GM19328 (cell line): ENCODE data around the gene ZW10.
"Not testable (repeated sequence)": the region's sequence is repeated elsewhere in the genome, so short reads cannot be mapped to it uniquely, and the experiment has no call there.

Source experiments
- ATAC-seq: cut with Tn5 transposase; IDR thresholded peaks from one replicate; pipeline ENCODE4 v1.9.1; 2021; ENCODE audit warnings: mild to moderate bottlenecking, moderate library complexity; ENCODE audit not compliant: unreplicated experiment

Gene ZW10

GRCh38 chr11:113764527-113765219 is 8.8 kb downstream of the ZW10 start:
- no peak for ATAC-seq

GRCh38 chr11:113763040-113763439 is 10.5 kb downstream of the ZW10 start:
- not testable (repeated sequence) for ATAC-seq

GRCh38 chr11:113760241-113760640 is 13.3 kb downstream of the ZW10 start:
- no peak for ATAC-seq

GRCh38 chr11:113752932-113753331 is 20.6 kb downstream of the ZW10 start:
- no peak for ATAC-seq

GRCh38 chr11:113736323-113736722 is 37.2 kb downstream of the ZW10 start:
- no peak for ATAC-seq

GRCh38 chr11:113732092-113732491 is 41.4 kb downstream of the ZW10 start:
- no peak for ATAC-seq

GRCh38 chr11:113730887-113731726 is 42.4 kb downstream of the ZW10 start:
- no peak for ATAC-seq

GRCh38 chr11:113729456-113729855 is 44.0 kb downstream of the ZW10 start:
- no peak for ATAC-seq

GRCh38 chr11:113728814-113729213 is 44.7 kb downstream of the ZW10 start:
- ATAC-seq: no peak

GRCh38 chr11:113725913-113726312 is 47.6 kb downstream of the ZW10 start:
- ATAC-seq: no peak

GRCh38 chr11:113725407-113725806 is 48.1 kb downstream of the ZW10 start:
- no peak for ATAC-seq

- ATAC-seq: no peak
These were observed 48.7 kb downstream of the ZW10 start for GRCh38 chr11:113724778-113725177.

GRCh38 chr11:113723787-113724186 is 49.7 kb downstream of the ZW10 start:
- ATAC-seq: no peak

- ATAC-seq: no peak
These were observed 50.6 kb downstream of the ZW10 start for GRCh38 chr11:113722934-113723333.

GRCh38 chr11:113722221-113722620 is 51.3 kb downstream of the ZW10 start:
- no peak for ATAC-seq

GRCh38 chr11:113721462-113722066 is 51.9 kb downstream of the ZW10 start:
- ATAC-seq: no peak

GRCh38 chr11:113720478-113720877 is 53.0 kb downstream of the ZW10 start:
- not testable (repeated sequence) for ATAC-seq

- no peak for ATAC-seq
These were observed 57.4 kb downstream of the ZW10 start for GRCh38 chr11:113715882-113716625.

- no peak for ATAC-seq
These were observed 58.2 kb downstream of the ZW10 start for GRCh38 chr11:113715273-113715672.

GRCh38 chr11:113710989-113711388 is 62.5 kb downstream of the ZW10 start:
- no peak for ATAC-seq
